SHP77 treated with DMSO at 0.1 percent for 48 hours (cell line): ENCODE data around the gene LSM2.
A peak's percentile ranks its signal among the peaks of the same experiment; 100 is the strongest.
"Not testable (repeated sequence)": the region's sequence is repeated elsewhere in the genome, so short reads cannot be mapped to it uniquely, and the experiment has no call there.

Experiments
- DNase-seq: peaks from one replicate; lab custom pipeline; 2025; lab: John Stamatoyannopoulos, UW

Gene LSM2

GRCh38 chr6:31797588-31797987 lies 9.2 kb downstream of the LSM2 start:
- DNase-seq, result no peak

GRCh38 chr6:31796993-31797385 lies 9.8 kb downstream of the LSM2 start:
- DNase-seq, result no peak

- peak; percentile 60 for DNase-seq
These were observed 11.0 kb downstream of the LSM2 start, which contains the start of gene VARS1 for GRCh38 chr6:31795616-31796298. Gene VARS1 (minus strand): TSS chr6:31795752. CDS start chr6:31795217, 535 bp downstream.

- no peak for DNase-seq
These were observed 11.7 kb downstream of the LSM2 start for GRCh38 chr6:31794866-31795615.

GRCh38 chr6:31794294-31794865 lies 12.4 kb downstream of the LSM2 start:
- DNase-seq, result no peak

GRCh38 chr6:31793927-31794245 lies 12.9 kb downstream of the LSM2 start:
- not testable (repeated sequence) for DNase-seq

- no peak for DNase-seq
These were observed 14.0 kb downstream of the LSM2 start for GRCh38 chr6:31792761-31793171.

- no peak for DNase-seq
These were observed 14.7 kb downstream of the LSM2 start for GRCh38 chr6:31792090-31792374.

GRCh38 chr6:31791324-31792089 lies 15.3 kb downstream of the LSM2 start:
- DNase-seq, result no peak

GRCh38 chr6:31785475-31785874 lies 21.3 kb downstream of the LSM2 start:
- DNase-seq, result no peak

GRCh38 chr6:31784098-31784925 lies 22.5 kb downstream of the LSM2 start:
- DNase-seq, result no peak

- DNase-seq, result no peak
These were observed 24.5 kb downstream of the LSM2 start for GRCh38 chr6:31782126-31782855.

- no peak for DNase-seq
These were observed 25.3 kb downstream of the LSM2 start for GRCh38 chr6:31781244-31782125.

- DNase-seq, result no peak
These were observed 26.1 kb downstream of the LSM2 start for GRCh38 chr6:31780507-31781243.

- no peak for DNase-seq
These were observed 26.9 kb downstream of the LSM2 start for GRCh38 chr6:31779908-31780307.

GRCh38 chr6:31778999-31779885 lies 27.5 kb downstream of the LSM2 start:
- DNase-seq, result no peak

GRCh38 chr6:31778193-31778592 lies 28.6 kb downstream of the LSM2 start:
- DNase-seq, result no peak

GRCh38 chr6:31777667-31778050 lies 29.1 kb downstream of the LSM2 start:
- no peak for DNase-seq
